ENCODE data around the gene GOLGA2.

- TF ChIP-seq CTCF (IDR thresholded peaks at IDR 0.05) (no peak), EZH2 (IDR thresholded peaks at IDR 0.05; ENCODE audit: borderline replicate concordance, insufficient read depth, low read depth, low read length, poor library complexity, severe bottlenecking) (no peak)
Observed at GRCh38 chr9:128282500-128282899, 6.7 kb upstream of the GOLGA2 start.
